HG02678 (cell line): ENCODE data around the gene OS9.
A peak's percentile ranks its signal among the peaks of the same experiment; 100 is the strongest.
"Not testable (repeated sequence)": the region's sequence is repeated elsewhere in the genome, so short reads cannot be mapped to it uniquely, and the experiment has no call there.

Experiments
- ATAC-seq: cut with Tn5 transposase; IDR thresholded peaks from one replicate; pipeline ENCODE4 v1.9.1; 2021; ENCODE audit warnings: mild to moderate bottlenecking, moderate library complexity; ENCODE audit not compliant: unreplicated experiment

Gene OS9

GRCh38 chr12:57693659-57694458 lies at the start of gene OS9:
Gene OS9, plus strand, starts transcription at chr12:57694132. Its CDS starts 30 bp downstream, at chr12:57694162.
- peak; percentile 95 for ATAC-seq

GRCh38 chr12:57645990-57646658 lies 47.8 kb upstream of the OS9 start:
- not testable (repeated sequence) for ATAC-seq

GRCh38 chr12:57646659-57647049 lies 47.3 kb upstream of the OS9 start:
- ATAC-seq: not testable (repeated sequence)

GRCh38 chr12:57654042-57654441 lies 39.9 kb upstream of the OS9 start:
- ATAC-seq: no peak

- ATAC-seq: no peak
Observed at GRCh38 chr12:57655541-57656240, 38.2 kb upstream of the OS9 start.

GRCh38 chr12:57656408-57656807 lies 37.5 kb upstream of the OS9 start:
- ATAC-seq: not testable (repeated sequence)

GRCh38 chr12:57657744-57658143 lies 36.2 kb upstream of the OS9 start:
- ATAC-seq: no peak

GRCh38 chr12:57658890-57659289 lies 35.0 kb upstream of the OS9 start:
- no peak for ATAC-seq

- ATAC-seq: no peak
Observed at GRCh38 chr12:57661376-57661775, 32.6 kb upstream of the OS9 start.

GRCh38 chr12:57665066-57665820 lies 28.7 kb upstream of the OS9 start:
- not testable (repeated sequence) for ATAC-seq

- no peak for ATAC-seq
Observed at GRCh38 chr12:57666897-57667296, 27.0 kb upstream of the OS9 start.

- ATAC-seq: not testable (repeated sequence)
Observed at GRCh38 chr12:57669691-57670090, 24.2 kb upstream of the OS9 start.

GRCh38 chr12:57671811-57672210 lies 22.1 kb upstream of the OS9 start:
- ATAC-seq: not testable (repeated sequence)

- ATAC-seq: no peak
Observed at GRCh38 chr12:57672801-57673200, 21.1 kb upstream of the OS9 start.

- no peak for ATAC-seq
Observed at GRCh38 chr12:57674691-57675090, 19.2 kb upstream of the OS9 start.

- not testable (repeated sequence) for ATAC-seq
Observed at GRCh38 chr12:57677947-57678346, 16.0 kb upstream of the OS9 start.

- no peak for ATAC-seq
Observed at GRCh38 chr12:57679697-57680096, 14.2 kb upstream of the OS9 start.

GRCh38 chr12:57687862-57688261 lies 6.1 kb upstream of the OS9 start:
- no peak for ATAC-seq

GRCh38 chr12:57688931-57689330 lies 5.0 kb upstream of the OS9 start:
- no peak for ATAC-seq

GRCh38 chr12:57692500-57692899 lies 1.4 kb upstream of the OS9 start:
- no peak for ATAC-seq

- no peak for ATAC-seq
Observed at GRCh38 chr12:57693317-57693658, 644 bp upstream of the OS9 start.
